ENCODE data around the gene ZNF763.

DNA sequence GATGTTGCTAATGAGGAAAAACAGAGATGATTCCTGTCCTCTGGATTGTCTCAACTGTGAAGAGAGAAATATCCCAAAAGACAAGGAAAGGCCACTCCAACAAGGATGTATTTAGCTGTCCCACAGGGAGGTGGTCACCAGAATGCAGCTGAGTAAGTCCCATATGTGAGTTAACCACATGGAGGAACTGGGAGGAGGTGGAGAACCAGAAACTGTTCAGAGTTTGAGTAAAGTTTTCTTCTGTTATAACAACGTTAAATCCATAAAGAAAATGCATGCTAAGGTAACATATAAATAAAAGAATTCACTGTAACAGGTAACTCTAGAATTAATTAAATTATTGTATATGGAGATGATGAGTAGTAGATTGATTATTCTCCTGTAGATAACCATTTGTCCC, 5.3 kb downstream of the ZNF763 start:
- TF ChIP-seq EZH2 (IDR thresholded peaks at IDR 0.05; ENCODE audit: insufficient read depth, poor library complexity, severe bottlenecking) (no peak), EZH2phosphoT487 (IDR thresholded peaks at IDR 0.05; ENCODE audit: insufficient read depth, low read depth) (no peak)
